Bronchial epithelial cell (primary cell): Measurements from ENCODE around the gene IRF2. TPM values are rescaled to one million over a fixed set of nuclear protein-coding genes. Genes with fewer than 3 reads are reported as not detected.
"Not testable (repeated sequence)": the region's sequence is repeated elsewhere in the genome, so short reads cannot be mapped to it uniquely, and the experiment has no call there.

Experiments
- DNase-seq: peaks from one replicate; pipeline ENCODE4 v3.0.0-alpha.2; 2010; ENCODE audit warnings: low read depth
- FAIRE-seq: peaks from 2 replicates; lab custom pipeline; 2011; peaks lifted over from hg19 to GRCh38; lab: Jason Lieb, UNC
- H3K27me3 ChIP-seq: 2 replicates; pipeline ENCODE4 v1.5.1; 2011; ENCODE audit warnings: low read length; ENCODE audit not compliant: control insufficient read depth, insufficient read depth
- H3K36me3 ChIP-seq: 2 replicates; pipeline ENCODE4 v1.5.1; 2011; ENCODE audit warnings: low read length; ENCODE audit not compliant: control insufficient read depth, insufficient read depth
- H3K4me3 ChIP-seq: 2 replicates; pipeline ENCODE4 v1.5.1; 2011; ENCODE audit warnings: mild to moderate bottlenecking, low read depth, low read length, control low read depth
- total RNA-seq: library from RNA; depleted of rRNA; stranded (reverse); fragments of >200 nt; gene quantifications from 2 replicates; pipeline ENCODE4 v1.2.1, GENCODE V29; 2014
- TF ChIP-seq, protein P1 (sequence below): IDR thresholded peaks from 2 replicates; pipeline ENCODE4 v1.5.1; 2011; ENCODE audit warnings: mild to moderate bottlenecking, moderate library complexity, low read length, control low read depth, inconsistent platforms; ENCODE audit not compliant: insufficient read depth, severe bottlenecking

Gene IRF2
- total RNA-seq, 1 donor from 2014 or later: 16.1 TPM

DNA sequence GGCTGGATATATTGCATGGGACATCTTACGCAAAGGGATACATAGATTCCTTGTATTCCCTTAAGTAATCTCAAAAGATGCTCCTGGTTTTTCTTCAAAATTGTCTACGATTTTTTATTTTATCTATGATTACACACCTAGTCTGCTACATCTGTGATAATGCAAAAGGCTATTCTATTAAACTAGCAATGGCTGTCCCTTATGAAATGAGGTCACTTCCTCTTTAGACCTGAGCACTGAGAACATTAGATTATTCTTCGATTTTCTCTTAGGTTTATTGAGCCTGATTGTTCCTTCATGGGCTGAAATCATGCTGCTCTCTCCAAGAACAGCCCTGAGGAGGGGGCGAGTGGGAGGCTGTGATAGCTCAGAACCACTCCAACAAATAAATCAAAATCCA lies 129.9 kb downstream of the IRF2 start:
- H3K36me3 ChIP-seq: no peaks in the 10 kb centered on the region
- H3K27me3 ChIP-seq: no peaks in the 10 kb centered on the region
- no peak for FAIRE-seq
- H3K4me3 ChIP-seq: no peak overlapping the region
- TF ChIP-seq, protein P1, sequence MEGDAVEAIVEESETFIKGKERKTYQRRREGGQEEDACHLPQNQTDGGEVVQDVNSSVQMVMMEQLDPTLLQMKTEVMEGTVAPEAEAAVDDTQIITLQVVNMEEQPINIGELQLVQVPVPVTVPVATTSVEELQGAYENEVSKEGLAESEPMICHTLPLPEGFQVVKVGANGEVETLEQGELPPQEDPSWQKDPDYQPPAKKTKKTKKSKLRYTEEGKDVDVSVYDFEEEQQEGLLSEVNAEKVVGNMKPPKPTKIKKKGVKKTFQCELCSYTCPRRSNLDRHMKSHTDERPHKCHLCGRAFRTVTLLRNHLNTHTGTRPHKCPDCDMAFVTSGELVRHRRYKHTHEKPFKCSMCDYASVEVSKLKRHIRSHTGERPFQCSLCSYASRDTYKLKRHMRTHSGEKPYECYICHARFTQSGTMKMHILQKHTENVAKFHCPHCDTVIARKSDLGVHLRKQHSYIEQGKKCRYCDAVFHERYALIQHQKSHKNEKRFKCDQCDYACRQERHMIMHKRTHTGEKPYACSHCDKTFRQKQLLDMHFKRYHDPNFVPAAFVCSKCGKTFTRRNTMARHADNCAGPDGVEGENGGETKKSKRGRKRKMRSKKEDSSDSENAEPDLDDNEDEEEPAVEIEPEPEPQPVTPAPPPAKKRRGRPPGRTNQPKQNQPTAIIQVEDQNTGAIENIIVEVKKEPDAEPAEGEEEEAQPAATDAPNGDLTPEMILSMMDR: no peak
- no peak for DNase-seq

- DNase-seq (peak; percentile 76), FAIRE-seq (no peak)
- TF ChIP-seq, protein P1: no peak
- H3K27me3 ChIP-seq: no peaks in the 10 kb centered on the region
- peak overlapping the region; percentile 47 for H3K4me3 ChIP-seq
- no peaks in the 10 kb centered on the region for H3K36me3 ChIP-seq
Observed at GRCh38 chr4:184343502-184344177, 130.7 kb downstream of the IRF2 start.

DNA sequence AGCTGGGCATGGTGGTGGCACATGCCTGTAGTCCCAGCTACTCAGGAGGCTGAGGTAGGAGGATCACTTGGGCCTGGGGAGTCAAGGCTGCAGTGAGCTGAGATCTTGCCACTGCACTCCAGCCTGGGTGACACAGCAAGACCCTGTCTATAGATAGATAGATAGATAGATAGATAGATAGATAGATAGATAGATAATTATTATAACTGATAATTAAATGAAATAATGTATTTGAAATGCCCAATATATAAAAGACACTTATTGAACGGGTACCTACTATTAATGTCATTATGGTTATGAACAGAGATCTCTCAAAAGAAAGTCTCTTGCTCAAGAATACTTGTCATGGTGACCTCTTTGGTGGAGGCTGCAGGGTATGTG lies 131.5 kb downstream of the IRF2 start:
- not testable (repeated sequence) for DNase-seq, H3K36me3 ChIP-seq, H3K4me3 ChIP-seq, H3K27me3 ChIP-seq, FAIRE-seq

DNA sequence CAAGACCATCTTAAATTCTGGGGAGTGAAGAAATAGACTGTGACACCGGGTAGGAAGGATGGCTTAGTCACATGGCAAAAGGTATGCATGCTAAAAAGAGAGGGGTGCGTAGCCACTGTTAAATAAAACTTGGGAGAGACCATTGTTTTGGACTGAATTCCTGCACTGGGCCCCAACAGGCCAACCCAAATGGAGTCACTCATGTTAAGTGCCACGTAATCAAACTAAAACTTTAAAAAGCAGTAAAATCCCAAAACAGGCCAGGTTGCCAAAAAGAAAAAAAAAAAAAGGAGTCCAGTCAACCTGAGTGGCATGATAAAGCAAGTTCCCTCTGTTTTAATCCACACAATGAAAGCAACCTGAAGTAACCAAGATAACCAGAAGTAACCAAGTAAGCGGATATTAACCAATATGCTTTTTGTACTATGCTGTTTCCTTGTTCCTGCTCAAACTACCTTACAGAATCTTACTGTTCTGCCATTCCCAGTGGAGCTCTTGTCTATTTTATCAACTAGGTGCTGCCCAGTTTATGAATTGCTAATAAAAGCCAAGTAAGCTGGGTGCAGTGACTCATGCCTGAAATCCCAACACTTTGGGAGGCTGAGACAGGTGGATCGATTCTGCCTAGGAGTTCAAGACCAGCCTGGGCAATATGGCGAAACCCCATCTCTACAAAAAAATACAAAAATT lies 132.0 kb downstream of the IRF2 start:
- no peak for DNase-seq
- FAIRE-seq: no peak
- Histone ChIP-seq H3K27me3 (no peaks in the 10 kb centered on the region), H3K36me3 (no peaks in the 10 kb centered on the region), H3K4me3 (no peak overlapping the region)
- TF ChIP-seq, protein P1: no peak

DNA sequence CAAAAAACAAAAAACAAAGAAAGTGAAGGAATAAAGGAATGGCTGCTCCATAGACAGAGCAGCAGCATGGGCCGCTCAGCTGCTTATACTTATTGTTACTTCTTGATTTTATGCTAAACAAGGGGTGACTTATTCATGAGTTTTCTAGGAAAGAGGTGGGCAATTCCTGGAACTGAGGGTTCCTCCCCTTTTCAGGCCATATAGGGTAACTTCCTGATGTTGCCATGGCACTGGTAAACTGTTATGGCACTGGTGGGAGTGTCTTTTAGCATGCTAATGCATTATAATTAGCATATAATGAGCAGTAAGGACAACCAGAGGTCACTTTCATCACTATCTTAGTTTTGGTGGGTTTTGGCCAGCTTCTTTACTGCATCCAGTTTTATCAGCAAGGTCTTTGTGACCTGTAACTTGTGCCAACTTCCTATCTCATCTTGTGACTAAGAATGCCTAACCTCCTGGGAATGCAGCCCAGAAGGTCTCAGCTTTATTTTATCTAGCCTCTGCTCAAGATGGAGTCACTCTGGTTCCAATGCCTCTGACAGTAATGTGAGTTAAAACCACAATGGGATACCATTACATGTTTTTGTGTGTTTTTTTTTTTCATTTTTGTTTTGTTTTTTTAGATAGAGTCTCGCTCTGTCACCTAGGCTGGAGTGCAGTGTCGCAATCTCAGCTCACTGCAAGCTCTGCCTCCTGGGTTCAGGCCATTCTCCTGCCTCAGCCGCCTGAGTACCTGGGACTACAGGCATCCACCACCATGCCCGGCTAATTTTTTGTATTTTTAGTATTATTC lies 134.8 kb downstream of the IRF2 start:
- peak; percentile 67 for DNase-seq
- not testable (repeated sequence) for FAIRE-seq, H3K27me3 ChIP-seq, H3K36me3 ChIP-seq, H3K4me3 ChIP-seq

DNA sequence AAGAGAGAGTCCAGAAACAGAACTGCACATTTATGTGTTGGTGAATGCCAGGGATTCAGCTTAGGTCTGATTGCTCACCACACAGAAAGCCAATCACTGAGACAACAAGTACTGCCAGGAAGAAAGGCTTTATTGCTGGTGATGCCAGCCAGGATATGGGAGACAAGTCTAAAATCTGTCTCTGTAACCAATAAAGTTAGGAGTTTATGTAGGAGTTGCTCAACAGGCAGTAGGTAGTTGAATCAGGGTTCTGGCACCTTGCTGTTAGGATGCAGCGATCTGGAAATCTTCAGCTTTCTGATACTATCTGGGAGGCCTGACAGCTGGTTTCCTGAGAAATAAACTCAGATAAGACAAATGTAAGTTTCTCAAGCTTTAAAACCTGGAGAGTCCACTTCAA lies 136.4 kb downstream of the IRF2 start:
- Histone ChIP-seq H3K36me3 (no peaks in the 10 kb centered on the region), H3K4me3 (no peak overlapping the region), H3K27me3 (no peaks in the 10 kb centered on the region)
- DNase-seq (no peak), FAIRE-seq (no peak)
- TF ChIP-seq, protein P1: no peak

Other genes starting within 250 kb of the IRF2 start
- 23.7 and 37.0 TPM in 2 replicates for gene CASP3, start 174.9 kb upstream of the IRF2 start, total RNA-seq
- 6.3 and 8.8 TPM in 2 replicates for gene PRIMPOL, start 175.2 kb upstream of the IRF2 start, total RNA-seq